H9 (cell line): ENCODE measurements around the gene YY1. TPM values are rescaled to one million over a fixed set of nuclear protein-coding genes. Genes with fewer than 3 reads are reported as not detected.

Experiments
- DNase-seq: peaks from one replicate; pipeline ENCODE4 v3.0.0-alpha.2; 2017
- H2AFZ ChIP-seq: one replicate; pipeline ENCODE4 v1.6.1; 2013; ENCODE audit warnings: mild to moderate bottlenecking, low read length, control low read depth, moderate library complexity
- H2AK5ac ChIP-seq: 2 replicates; pipeline ENCODE4 v1.6.1; 2013; ENCODE audit warnings: low read length, control low read depth, mixed read lengths; ENCODE audit not compliant: insufficient read length
- H2BK120ac ChIP-seq: one replicate; pipeline ENCODE4 v1.6.1; 2013; ENCODE audit warnings: low read depth, mild to moderate bottlenecking, low read length, control low read depth, inconsistent platforms; ENCODE audit not compliant: poor library complexity, severe bottlenecking
- H2BK12ac ChIP-seq: 2 replicates; pipeline ENCODE4 v1.6.1; 2013; ENCODE audit warnings: low read length, control low read depth, mixed read lengths, low read depth; ENCODE audit not compliant: insufficient read length
- H2BK15ac ChIP-seq: 2 replicates; pipeline ENCODE4 v1.6.1; 2013; ENCODE audit warnings: low read depth, low read length, control low read depth
- H2BK20ac ChIP-seq: one replicate; pipeline ENCODE4 v1.6.1; 2013; ENCODE audit warnings: low read depth, mild to moderate bottlenecking, low read length, control low read depth, inconsistent platforms; ENCODE audit not compliant: poor library complexity, severe bottlenecking
- H2BK5ac ChIP-seq: 2 replicates; pipeline ENCODE4 v1.6.1; 2013; ENCODE audit warnings: low read length, control low read depth, mixed read lengths; ENCODE audit not compliant: insufficient read length
- H3K14ac ChIP-seq: 2 replicates; pipeline ENCODE4 v1.6.1; 2013; ENCODE audit warnings: low read length, control low read depth; ENCODE audit not compliant: insufficient read depth
- H3K18ac ChIP-seq: 2 replicates; pipeline ENCODE4 v1.6.1; 2013; ENCODE audit warnings: low read depth, mild to moderate bottlenecking, mixed read lengths, low read length, control low read depth; ENCODE audit not compliant: insufficient read length
- H3K23ac ChIP-seq: 2 replicates; pipeline ENCODE4 v1.6.1; 2013; ENCODE audit warnings: low read length, control low read depth, mixed read lengths, low read depth; ENCODE audit not compliant: insufficient read length
- H3K23me2 ChIP-seq: 2 replicates; pipeline ENCODE4 v1.6.1; 2013; ENCODE audit warnings: low read depth, mild to moderate bottlenecking, mixed read lengths, low read length, control low read depth; ENCODE audit not compliant: insufficient read length, poor library complexity, severe bottlenecking
- H3K27ac ChIP-seq: 2 replicates; pipeline ENCODE4 v1.5.1; 2013; ENCODE audit warnings: low read length, control low read depth, mixed read lengths, low read depth; ENCODE audit not compliant: insufficient read length
- H3K27me3 ChIP-seq: 2 replicates; pipeline ENCODE4 v1.6.1; 2013; ENCODE audit warnings: low read length, control low read depth, inconsistent platforms; ENCODE audit not compliant: insufficient read depth
- H3K4ac ChIP-seq: 2 replicates; pipeline ENCODE4 v1.6.1; 2013; ENCODE audit warnings: low read depth, mild to moderate bottlenecking, control low read depth, inconsistent platforms, low read length, moderate library complexity
- H3K4me1 ChIP-seq: 2 replicates; pipeline ENCODE4 v1.6.1; 2013; ENCODE audit warnings: low read length, control low read depth, inconsistent platforms; ENCODE audit not compliant: insufficient read depth
- H3K4me2 ChIP-seq: 2 replicates; pipeline ENCODE4 v1.6.1; 2013; ENCODE audit warnings: low read length, control low read depth, mixed read lengths; ENCODE audit not compliant: insufficient read length, insufficient read depth
- H3K56ac ChIP-seq: 2 replicates; pipeline ENCODE4 v1.6.1; 2013; ENCODE audit warnings: low read depth, mild to moderate bottlenecking, mixed read lengths, low read length, control low read depth; ENCODE audit not compliant: insufficient read length
- H3K79me1 ChIP-seq: 2 replicates; pipeline ENCODE4 v1.6.1; 2013; ENCODE audit warnings: low read depth, mild to moderate bottlenecking, moderate library complexity, low read length, control low read depth, inconsistent platforms; ENCODE audit not compliant: insufficient read depth, poor library complexity, severe bottlenecking
- H3K79me2 ChIP-seq: 2 replicates; pipeline ENCODE4 v1.6.1; 2013; ENCODE audit warnings: low read length, control low read depth, inconsistent platforms; ENCODE audit not compliant: insufficient read depth
- H3K9ac ChIP-seq: 2 replicates; pipeline ENCODE4 v1.6.1; 2013; ENCODE audit warnings: low read length, control low read depth, mixed read lengths; ENCODE audit not compliant: insufficient read length; ENCODE audit errors: extremely low read depth
- H3K9me3 ChIP-seq: one replicate; pipeline ENCODE4 v1.6.1; 2013; ENCODE audit warnings: low read depth, low read length, inconsistent platforms; ENCODE audit not compliant: control insufficient read depth
- H3T11ph ChIP-seq: one replicate; pipeline ENCODE4 v1.6.1; 2013; ENCODE audit warnings: mild to moderate bottlenecking, low read length, control low read depth, inconsistent platforms
- H4K20me1 ChIP-seq: one replicate; pipeline ENCODE4 v1.6.1; 2013; ENCODE audit not compliant: control insufficient read depth, insufficient read length, insufficient read depth
- H4K5ac ChIP-seq: 2 replicates; pipeline ENCODE4 v1.6.1; 2013; ENCODE audit warnings: low read depth, mild to moderate bottlenecking, mixed read lengths, low read length, control low read depth; ENCODE audit not compliant: insufficient read length
- H4K8ac ChIP-seq: replicated peaks from 2 replicates; pipeline ENCODE4 v1.6.1; 2013; ENCODE audit warnings: low read length, control low read depth, mixed read lengths, low read depth; ENCODE audit not compliant: insufficient read length
- H4K91ac ChIP-seq: 2 replicates; pipeline ENCODE4 v1.6.1; 2013; ENCODE audit warnings: low read depth, mild to moderate bottlenecking, moderate library complexity, mixed read lengths, low read length, control low read depth; ENCODE audit not compliant: insufficient read length
- H3K27ac Mint-ChIP-seq, 3 experiments: 2 replicates in 2 of 3; 3 replicates in 1 of 3; pipeline ENCODE4 v1.8.0; 2020 to 2021; ENCODE audit warnings: mixed read lengths in 3 of 3, mild to moderate bottlenecking in 1 of 3, moderate library complexity in 1 of 3
- H3K27me3 Mint-ChIP-seq: 2 replicates; pipeline ENCODE4 v1.8.0; 2021; ENCODE audit warnings: low read depth, mild to moderate bottlenecking, moderate library complexity, mixed read lengths
- H3K36me3 Mint-ChIP-seq, 3 experiments: 2 replicates in 2 of 3; 3 replicates in 1 of 3; pipeline ENCODE4 v1.8.0; 2020 to 2021; ENCODE audit warnings: low read depth in 3 of 3, mixed read lengths in 3 of 3; ENCODE audit not compliant: insufficient read depth in 1 of 3
- H3K4me1 Mint-ChIP-seq, 2 experiments: 2 replicates each; pipeline ENCODE4 v1.8.0; 2020; ENCODE audit warnings: mixed read lengths in 2 of 2
- H3K4me3 Mint-ChIP-seq, 2 experiments: 2 replicates in 1 of 2; 3 replicates in 1 of 2; pipeline ENCODE4 v1.8.0; 2020 to 2021; ENCODE audit warnings: mild to moderate bottlenecking in 2 of 2, mixed read lengths in 2 of 2, moderate library complexity in 1 of 2
- H3K9me3 Mint-ChIP-seq, 2 experiments: 2 replicates in 1 of 2; 3 replicates in 1 of 2; pipeline ENCODE4 v1.8.0; 2020; ENCODE audit warnings: mild to moderate bottlenecking in 2 of 2, mixed read lengths in 2 of 2, moderate library complexity in 1 of 2
- WGBS: extraction: QIAGEN DNeasy Blood & Tissue Kit; methylation state at CpG from one replicate; pipeline ENCODE4 v1.1.7; 2013; ENCODE audit warnings: missing lambda C conversion rate, low lambda C conversion rate, mixed read lengths; ENCODE audit not compliant: insufficient read length; ENCODE audit errors: extremely low coverage; 5-methylcytosine and 5-hydroxymethylcytosine counted together
- total RNA-seq: library from RNA; stranded (reverse); gene quantifications from 2 replicates; pipeline ENCODE4 v1.2.1, GENCODE V29; 2021
- TF ChIP-seq, protein P1 (sequence below): fragments of 200-600 bp; sonication (generic); conservative IDR thresholded peaks from 3 replicates; pipeline ENCODE4 v1.8.0; 2021; ENCODE audit warnings: antibody characterized with exemption, mild to moderate bottlenecking

Gene YY1
- total RNA-seq, 1 experiment from 2014 or later: 103 TPM

DNA sequence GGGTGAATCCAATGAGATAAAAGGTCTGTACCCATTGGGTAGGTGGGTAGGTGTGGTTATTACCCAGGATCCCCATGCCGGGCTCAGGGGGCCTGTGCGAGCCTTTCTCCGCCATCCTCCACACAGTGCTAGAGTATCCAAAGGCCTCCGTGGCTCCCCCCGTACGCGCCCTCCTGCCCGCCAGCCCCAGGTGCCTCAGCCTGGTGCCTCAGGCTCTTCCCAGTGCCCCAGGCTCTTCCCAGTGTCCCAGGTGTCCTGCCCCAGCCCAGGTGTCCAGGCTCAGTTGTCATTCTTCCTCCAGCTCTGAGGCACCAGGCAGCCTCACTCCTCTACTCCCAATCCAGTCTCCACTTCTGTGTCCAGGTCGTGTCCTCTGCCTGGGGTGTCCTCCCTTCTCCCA is 27.6 kb upstream of the YY1 start:
- Histone ChIP-seq H3K9me3 (no peaks in the 10 kb centered on the region), H3K79me2 (no peaks in the 10 kb centered on the region), H3K27me3 (no peaks in the 10 kb centered on the region), H2AFZ (no peak overlapping the region), H3K4me2 (no peak overlapping the region), H3K9ac (no peak overlapping the region), H3K4ac (no peak overlapping the region), H3K4me1 (peaks cover 2% of the 10 kb centered on the region; the same call in 1 of the 2 replicates), H3K56ac (no peak overlapping the region), H2BK120ac (no peak overlapping the region), H3T11ph (no peak overlapping the region), H2BK12ac (no peak overlapping the region), H3K27ac (no peak overlapping the region), H3K14ac (no peak overlapping the region), H4K91ac (no peak overlapping the region), H2BK15ac (no peak overlapping the region), H2BK20ac (no peak overlapping the region), H3K23me2 (peaks cover 4% of the 10 kb centered on the region), H4K20me1 (no peaks in the 10 kb centered on the region), H3K18ac (no peak overlapping the region), H4K8ac (no peak overlapping the region), H3K79me1 (no peaks in the 10 kb centered on the region), H2AK5ac (no peak overlapping the region), H3K23ac (no peak overlapping the region), H2BK5ac (no peak overlapping the region), H4K5ac (no peak overlapping the region)
- TF ChIP-seq, protein P1, sequence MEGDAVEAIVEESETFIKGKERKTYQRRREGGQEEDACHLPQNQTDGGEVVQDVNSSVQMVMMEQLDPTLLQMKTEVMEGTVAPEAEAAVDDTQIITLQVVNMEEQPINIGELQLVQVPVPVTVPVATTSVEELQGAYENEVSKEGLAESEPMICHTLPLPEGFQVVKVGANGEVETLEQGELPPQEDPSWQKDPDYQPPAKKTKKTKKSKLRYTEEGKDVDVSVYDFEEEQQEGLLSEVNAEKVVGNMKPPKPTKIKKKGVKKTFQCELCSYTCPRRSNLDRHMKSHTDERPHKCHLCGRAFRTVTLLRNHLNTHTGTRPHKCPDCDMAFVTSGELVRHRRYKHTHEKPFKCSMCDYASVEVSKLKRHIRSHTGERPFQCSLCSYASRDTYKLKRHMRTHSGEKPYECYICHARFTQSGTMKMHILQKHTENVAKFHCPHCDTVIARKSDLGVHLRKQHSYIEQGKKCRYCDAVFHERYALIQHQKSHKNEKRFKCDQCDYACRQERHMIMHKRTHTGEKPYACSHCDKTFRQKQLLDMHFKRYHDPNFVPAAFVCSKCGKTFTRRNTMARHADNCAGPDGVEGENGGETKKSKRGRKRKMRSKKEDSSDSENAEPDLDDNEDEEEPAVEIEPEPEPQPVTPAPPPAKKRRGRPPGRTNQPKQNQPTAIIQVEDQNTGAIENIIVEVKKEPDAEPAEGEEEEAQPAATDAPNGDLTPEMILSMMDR: no peak
- H3K27ac Mint-ChIP-seq: no peak overlapping the region
- peaks cover 0 to 3% of the 10 kb centered on the region in 2 experiments; a peak in 1 of 5 replicates for H3K9me3 Mint-ChIP-seq
- DNase-seq: no peak
- peaks cover 17 to 20% of the 10 kb centered on the region in 2 experiments for H3K4me1 Mint-ChIP-seq
- WGBS: no CpG with 5 or more reads among the region's 9 CpGs
- H3K36me3 Mint-ChIP-seq: peaks cover 3 to 10% (median 7%) of the 10 kb centered on the region in 3 experiments; a peak in 6 of 7 replicates
- H3K27me3 Mint-ChIP-seq: peaks cover 1% of the 10 kb centered on the region
- peak overlapping the region in 1 of 2 experiments; percentile 21; a peak in 1 of 5 replicates for H3K4me3 Mint-ChIP-seq
